HUES64 (cell line): ENCODE measurements around the gene PXT1.

Experiments used
- H3K27ac ChIP-seq: 2 replicates; pipeline ENCODE4 v1.7.0; 2013; ENCODE audit warnings: low read depth, low read length, inconsistent platforms
- H3K27me3 ChIP-seq: 2 replicates; pipeline ENCODE4 v1.6.1; 2013; ENCODE audit warnings: mild to moderate bottlenecking, low read length; ENCODE audit not compliant: insufficient read depth
- H3K36me3 ChIP-seq: 2 replicates; pipeline ENCODE4 v1.6.1; 2013; ENCODE audit warnings: mild to moderate bottlenecking, low read length; ENCODE audit not compliant: insufficient read depth
- H3K4me1 ChIP-seq: 2 replicates; pipeline ENCODE4 v1.6.1; 2013; ENCODE audit warnings: mild to moderate bottlenecking, low read length, moderate library complexity; ENCODE audit not compliant: insufficient read depth
- H3K4me3 ChIP-seq: 2 replicates; pipeline ENCODE4 v1.5.1; 2013; ENCODE audit warnings: mild to moderate bottlenecking, low read length, moderate library complexity
- H3K9ac ChIP-seq: 2 replicates; pipeline ENCODE4 v1.6.1; 2013; ENCODE audit warnings: mild to moderate bottlenecking, low read depth, low read length
- H3K9me3 ChIP-seq: 2 replicates; pipeline ENCODE4 v1.6.1; 2013; ENCODE audit warnings: low read depth, low read length; ENCODE audit not compliant: insufficient read depth
- WGBS: fragments of 150-250, 120-280 bp; methylation state at CpG from one replicate; pipeline ENCODE4 v1.1.7; 2013; ENCODE audit warnings: missing lambda C conversion rate; 5-methylcytosine and 5-hydroxymethylcytosine counted together

PXT1 gene

GRCh38 chr6:36376742-36377141, 65.9 kb downstream of the PXT1 start:
- Histone ChIP-seq H3K36me3 (no peaks in the 10 kb centered on the region), H3K9ac (no peak overlapping the region), H3K9me3 (no peaks in the 10 kb centered on the region), H3K4me1 (no peaks in the 10 kb centered on the region), H3K4me3 (no peak overlapping the region), H3K27ac (no peak overlapping the region), H3K27me3 (no peaks in the 10 kb centered on the region)
- WGBS, result 71% methylated on average over 6 of the region's 8 CpGs

GRCh38 chr6:36376183-36376582, 66.5 kb downstream of the PXT1 start:
- WGBS, result 88% methylated on average over 6 of the region's 8 CpGs
- Histone ChIP-seq H3K4me3 (no peak overlapping the region), H3K27me3 (no peaks in the 10 kb centered on the region), H3K27ac (no peak overlapping the region), H3K9ac (no peak overlapping the region), H3K4me1 (no peaks in the 10 kb centered on the region), H3K9me3 (no peaks in the 10 kb centered on the region), H3K36me3 (no peaks in the 10 kb centered on the region)

GRCh38 chr6:36375644-36376155, 67.0 kb downstream of the PXT1 start:
- no peak overlapping the region for H3K9ac ChIP-seq
- no peaks in the 10 kb centered on the region for H3K9me3 ChIP-seq
- 94% methylated on average over 20 of the region's 20 CpGs for WGBS
- no peaks in the 10 kb centered on the region for H3K4me1 ChIP-seq
- H3K27me3 ChIP-seq, result no peaks in the 10 kb centered on the region
- H3K4me3 ChIP-seq, result no peak overlapping the region
- no peaks in the 10 kb centered on the region for H3K36me3 ChIP-seq
- no peak overlapping the region for H3K27ac ChIP-seq

- Histone ChIP-seq H3K27me3 (no peaks in the 10 kb centered on the region), H3K4me1 (no peaks in the 10 kb centered on the region), H3K27ac (no peak overlapping the region), H3K36me3 (no peaks in the 10 kb centered on the region), H3K9me3 (no peaks in the 10 kb centered on the region), H3K9ac (no peak overlapping the region), H3K4me3 (no peak overlapping the region)
- 93% methylated on average over 7 of the region's 8 CpGs for WGBS
These were observed 67.7 kb downstream of the PXT1 start for GRCh38 chr6:36374972-36375371.

- H3K27me3 ChIP-seq, result no peaks in the 10 kb centered on the region
- no peaks in the 10 kb centered on the region for H3K4me1 ChIP-seq
These were observed 68.5 kb downstream of the PXT1 start for GRCh38 chr6:36374194-36374593.

GRCh38 chr6:36373368-36374019, 69.2 kb downstream of the PXT1 start:
- Histone ChIP-seq H3K9ac (no peak overlapping the region), H3K9me3 (no peaks in the 10 kb centered on the region), H3K4me3 (no peak overlapping the region), H3K4me1 (no peaks in the 10 kb centered on the region), H3K36me3 (no peaks in the 10 kb centered on the region), H3K27ac (no peak overlapping the region), H3K27me3 (no peaks in the 10 kb centered on the region)
- WGBS, result 75% methylated on average over 15 of the region's 15 CpGs

More at GRCh38 chr6:36374194-36374593, 68.5 kb downstream of the PXT1 start:
- no peak overlapping the region for H3K4me3 ChIP-seq
- WGBS, result 91% methylated on average over 4 of the region's 4 CpGs
- H3K36me3 ChIP-seq, result no peaks in the 10 kb centered on the region
- no peak overlapping the region for H3K9ac ChIP-seq
- H3K9me3 ChIP-seq, result no peaks in the 10 kb centered on the region
- H3K27ac ChIP-seq, result no peak overlapping the region

GRCh38 chr6:36372088-36372487, 70.6 kb downstream of the PXT1 start:
- Histone ChIP-seq H3K36me3 (no peaks in the 10 kb centered on the region), H3K9ac (no peak overlapping the region), H3K4me1 (no peaks in the 10 kb centered on the region), H3K4me3 (no peak overlapping the region), H3K9me3 (no peaks in the 10 kb centered on the region), H3K27me3 (no peaks in the 10 kb centered on the region), H3K27ac (no peak overlapping the region)
- 90% methylated on average over 6 of the region's 6 CpGs for WGBS

- no peak overlapping the region for H3K27ac ChIP-seq
- WGBS, result 86% methylated on average over 9 of the region's 9 CpGs
- H3K4me1 ChIP-seq, result no peaks in the 10 kb centered on the region
- H3K9me3 ChIP-seq, result no peaks in the 10 kb centered on the region
- H3K27me3 ChIP-seq, result no peaks in the 10 kb centered on the region
- H3K4me3 ChIP-seq, result no peak overlapping the region
- no peaks in the 10 kb centered on the region for H3K36me3 ChIP-seq
- no peak overlapping the region for H3K9ac ChIP-seq
These were observed 71.4 kb downstream of the PXT1 start for GRCh38 chr6:36371211-36371610.

- 89% methylated on average over 2 of the region's 2 CpGs for WGBS
- Histone ChIP-seq H3K27ac (no peak overlapping the region), H3K36me3 (no peaks in the 10 kb centered on the region), H3K27me3 (no peaks in the 10 kb centered on the region), H3K9me3 (no peaks in the 10 kb centered on the region), H3K4me3 (no peak overlapping the region), H3K9ac (no peak overlapping the region), H3K4me1 (no peaks in the 10 kb centered on the region)
These were observed 72.0 kb downstream of the PXT1 start for GRCh38 chr6:36370638-36371037.

GRCh38 chr6:36368921-36369865, 73.5 kb downstream of the PXT1 start:
- Histone ChIP-seq H3K4me1 (no peaks in the 10 kb centered on the region), H3K9me3 (no peaks in the 10 kb centered on the region), H3K36me3 (no peaks in the 10 kb centered on the region), H3K4me3 (no peak overlapping the region), H3K27ac (no peak overlapping the region), H3K9ac (no peak overlapping the region), H3K27me3 (no peaks in the 10 kb centered on the region)
- WGBS, result 87% methylated on average over 14 of the region's 14 CpGs

GRCh38 chr6:36368421-36368820, 74.2 kb downstream of the PXT1 start:
- WGBS, result 92% methylated on average over 1 of the region's 1 CpG
- H3K9ac ChIP-seq, result no peak overlapping the region
- H3K36me3 ChIP-seq, result no peaks in the 10 kb centered on the region
- no peaks in the 10 kb centered on the region for H3K27me3 ChIP-seq
- H3K9me3 ChIP-seq, result no peaks in the 10 kb centered on the region
- H3K4me1 ChIP-seq, result no peaks in the 10 kb centered on the region
- no peak overlapping the region for H3K4me3 ChIP-seq
- H3K27ac ChIP-seq, result no peak overlapping the region
